Limb (tissue), 2 donors: ENCODE measurements around the gene CITED4.

ENCODE experiments used
- DNase-seq, 2 donors: peaks; one replicate each; pipeline ENCODE4 v3.0.0-alpha.2; 2016; ENCODE audit errors: extremely low spot score in 2 of 2

Gene CITED4

DNA sequence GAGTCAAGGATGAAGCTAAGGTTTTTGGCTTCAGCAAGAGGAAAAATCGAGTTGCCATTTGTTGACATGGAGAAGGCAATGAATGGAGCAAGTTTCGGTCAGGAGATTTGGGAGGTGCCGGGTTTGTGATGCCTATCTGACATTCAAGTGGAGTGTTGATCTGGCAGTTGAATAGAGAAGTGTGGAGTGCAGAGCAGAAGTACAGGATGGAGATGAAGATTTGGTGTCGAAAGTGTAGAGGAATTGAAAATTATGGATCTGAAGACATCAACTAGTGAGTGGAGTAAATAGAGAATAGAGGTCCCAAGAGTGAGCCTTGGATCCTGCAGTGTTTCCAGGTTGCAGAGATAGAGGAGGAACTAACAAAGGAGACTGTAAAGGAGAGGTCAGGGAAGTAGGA lies 25.9 kb downstream of the CITED4 start:
- no peak for DNase-seq

DNA sequence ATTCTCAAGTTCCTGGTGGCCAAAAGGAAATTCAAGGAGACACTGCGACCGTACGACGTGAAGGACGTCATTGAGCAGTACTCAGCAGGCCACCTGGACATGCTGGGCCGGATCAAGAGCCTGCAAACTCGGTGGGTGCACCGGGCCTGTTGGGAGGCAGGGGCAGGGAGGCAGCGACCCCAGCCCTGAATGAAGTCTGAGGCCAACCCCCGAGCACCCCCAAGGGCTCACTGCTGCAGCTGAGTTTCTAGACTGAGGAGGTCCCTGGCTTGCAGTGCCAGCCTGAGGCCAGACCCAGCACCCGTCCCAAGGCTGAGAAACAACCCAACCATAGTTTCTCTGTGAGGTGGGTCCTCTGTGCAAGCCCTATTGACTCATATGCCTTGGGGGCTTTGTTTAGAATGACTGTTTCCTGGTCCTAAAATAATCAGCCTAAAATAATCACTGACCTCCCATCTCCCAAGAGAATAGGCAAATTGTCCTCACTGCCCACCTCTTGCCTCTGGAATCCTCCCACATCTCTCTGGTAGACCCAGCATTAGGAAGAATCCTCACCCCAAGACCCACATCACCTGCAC lies 27.1 kb downstream of the CITED4 start:
- no peak for DNase-seq

DNA sequence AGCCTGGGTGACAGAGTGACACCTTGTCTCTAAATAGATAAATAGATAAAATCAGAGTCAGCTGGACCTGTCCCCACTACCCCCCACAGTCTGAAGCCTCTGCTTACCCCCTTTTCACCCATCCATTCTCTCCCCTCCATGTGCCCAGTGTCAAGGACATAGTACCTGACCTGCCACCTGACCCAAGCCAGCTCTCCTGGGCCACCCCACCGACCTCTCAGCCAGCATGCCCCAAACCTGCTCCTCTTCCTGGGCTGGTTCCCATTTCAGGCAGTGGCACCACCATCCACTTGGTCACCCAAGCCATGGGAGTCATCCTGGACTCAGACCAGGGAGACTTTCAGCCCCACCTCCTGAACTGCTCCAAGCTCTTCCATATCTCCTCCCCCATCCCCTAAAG lies 28.2 kb downstream of the CITED4 start:
- no peak for DNase-seq

- no peak for DNase-seq
These were observed 31.0 kb downstream of the CITED4 start for GRCh38 chr1:40831001-40831732.

DNA sequence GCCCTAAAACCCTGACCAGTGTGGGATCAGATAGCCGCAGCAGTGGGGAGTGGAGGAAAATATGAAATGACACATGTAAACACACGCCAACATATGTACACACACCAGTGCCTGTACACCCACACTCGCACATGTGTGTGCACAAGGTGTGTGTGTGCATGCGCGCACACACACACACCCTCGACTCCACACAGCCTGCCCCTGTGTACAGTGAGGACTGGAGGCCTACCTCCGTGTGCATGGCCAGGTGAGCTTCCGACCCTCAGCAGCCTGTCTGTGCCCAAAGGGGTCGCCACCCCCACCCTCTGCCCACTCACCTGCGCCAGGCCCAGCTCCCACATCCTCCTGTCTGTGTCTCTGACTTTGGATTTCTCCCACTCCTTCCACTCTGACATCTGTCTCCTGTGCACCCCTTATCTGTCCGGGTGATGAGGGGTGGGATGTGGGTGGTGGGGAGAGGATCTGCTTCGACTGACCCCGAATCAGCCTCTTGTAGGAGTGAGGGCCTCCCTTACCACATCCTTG lies 31.7 kb downstream of the CITED4 start:
- no peak for DNase-seq

- no peak for DNase-seq
These were observed 32.4 kb downstream of the CITED4 start for GRCh38 chr1:40829631-40830245.

DNA sequence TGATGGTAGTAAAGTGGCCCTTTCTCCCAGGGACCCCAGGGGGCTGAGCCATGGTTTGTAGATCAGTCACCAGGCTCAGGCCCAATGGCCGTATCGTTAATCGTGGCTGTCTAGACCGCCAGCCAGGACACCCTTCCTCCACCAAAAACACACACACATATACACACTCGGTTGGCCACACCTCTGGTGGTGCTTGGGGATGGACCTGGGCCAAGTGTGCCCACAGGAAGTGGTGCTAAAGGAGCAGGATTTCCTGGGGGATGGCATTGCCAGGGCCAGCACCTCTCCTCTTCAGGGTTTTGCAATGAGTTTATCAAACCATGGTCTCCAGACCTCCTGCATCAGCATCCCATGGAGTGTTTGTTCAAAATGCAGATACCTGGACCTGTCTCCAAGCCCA lies 36.2 kb downstream of the CITED4 start:
- DNase-seq: no peak

DNA sequence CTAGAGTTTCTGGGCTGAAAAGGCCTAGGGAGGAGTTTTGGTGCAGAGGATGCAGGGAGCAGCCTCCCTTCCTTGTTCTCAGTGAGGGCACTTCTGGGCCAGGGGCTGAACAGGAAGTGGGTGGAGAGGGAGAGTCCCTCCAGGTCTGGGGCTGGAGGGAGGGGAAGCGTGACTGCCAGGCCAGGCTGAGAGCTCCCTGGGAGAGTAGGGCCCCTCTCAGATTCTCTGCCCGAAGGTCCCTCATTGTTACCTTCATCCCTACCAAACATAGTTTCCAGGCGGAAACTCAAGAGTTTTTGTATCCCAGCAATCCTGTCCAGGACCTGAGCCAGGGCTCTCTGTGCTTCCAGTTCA lies 36.8 kb downstream of the CITED4 start:
- no peak for DNase-seq

- no peak for DNase-seq
These were observed 37.4 kb downstream of the CITED4 start for GRCh38 chr1:40824591-40825434.

DNA sequence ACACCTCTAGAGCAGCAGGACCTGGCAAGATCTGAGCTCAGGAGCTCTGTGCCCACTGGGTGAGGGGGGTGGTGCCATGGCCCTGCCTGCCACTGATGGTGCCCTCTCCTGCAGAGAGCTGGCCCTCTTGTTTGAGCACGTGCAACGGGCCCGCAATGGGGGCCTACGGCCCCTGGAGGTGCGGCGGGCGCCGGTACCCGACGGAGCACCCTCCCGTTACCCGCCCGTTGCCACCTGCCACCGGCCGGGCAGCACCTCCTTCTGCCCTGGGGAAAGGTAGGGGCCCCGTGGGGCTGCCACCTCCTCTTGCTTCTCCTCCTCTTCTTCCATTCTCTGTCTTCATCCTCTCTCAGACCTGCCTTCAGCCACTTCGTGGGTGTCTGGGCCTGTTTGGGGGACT lies 38.2 kb downstream of the CITED4 start:
- DNase-seq: no peak

DNA sequence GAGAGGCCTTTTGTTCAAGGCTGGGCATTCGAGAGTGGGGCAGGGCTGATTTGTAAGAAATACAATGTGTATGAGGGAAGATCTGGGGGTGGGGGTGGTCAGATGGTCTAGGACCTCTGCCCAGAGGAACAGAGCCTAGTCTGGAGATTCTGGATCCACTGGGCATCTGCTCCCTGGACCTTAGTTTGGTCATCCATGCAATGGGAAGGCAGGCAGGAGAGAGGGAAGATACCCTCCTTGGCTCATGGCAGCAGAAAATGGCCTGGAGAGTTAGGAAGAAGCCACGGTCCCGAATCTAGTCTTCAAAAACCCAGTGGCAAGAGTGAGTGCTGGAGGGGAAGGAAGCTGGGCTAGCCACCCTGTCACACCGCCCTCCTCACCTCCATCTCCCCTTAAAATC lies 38.8 kb downstream of the CITED4 start:
- DNase-seq: no peak

- no peak for DNase-seq
These were observed 39.3 kb downstream of the CITED4 start for GRCh38 chr1:40822890-40823289.

- no peak for DNase-seq
These were observed 41.1 kb downstream of the CITED4 start for GRCh38 chr1:40820911-40821693.

- no peak for DNase-seq
These were observed 41.8 kb downstream of the CITED4 start for GRCh38 chr1:40820251-40820797.

- DNase-seq: no peak
These were observed 43.1 kb downstream of the CITED4 start for GRCh38 chr1:40819101-40819500.

DNA sequence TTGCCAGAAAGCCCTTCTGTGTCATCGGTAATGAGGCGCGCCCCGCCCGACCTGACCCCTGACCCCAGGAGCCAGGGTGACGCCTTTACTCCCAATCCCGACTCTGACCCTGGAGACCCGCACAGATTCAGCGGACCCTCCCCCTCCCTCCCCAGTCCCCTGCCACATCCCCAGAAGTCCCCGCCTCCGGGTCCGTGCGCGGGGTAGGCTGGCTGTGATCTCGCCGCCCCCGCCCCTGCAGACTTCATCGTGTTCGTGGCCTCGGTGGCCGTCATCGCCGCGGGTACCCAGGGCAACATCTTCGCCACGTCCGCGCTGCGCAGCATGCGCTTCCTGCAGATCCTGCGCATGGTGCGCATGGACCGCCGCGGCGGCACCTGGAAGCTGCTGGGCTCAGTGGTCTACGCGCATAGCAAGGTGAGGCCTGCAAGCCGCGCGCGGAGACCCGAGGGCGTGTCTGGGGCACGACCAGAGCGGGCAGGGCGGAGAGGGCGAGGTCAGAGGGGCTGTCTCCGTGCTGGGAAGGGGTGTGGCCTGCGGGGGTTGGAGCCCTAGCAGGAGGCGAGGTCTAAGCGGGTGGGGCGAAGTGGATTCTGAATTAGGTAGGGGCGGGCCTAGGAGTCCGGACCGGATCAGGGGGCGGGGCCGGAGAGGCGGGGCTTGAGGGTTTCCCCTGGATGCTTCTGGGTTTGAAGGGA lies 43.8 kb downstream of the CITED4 start:
- DNase-seq: peak; percentile 24 to 71

GRCh38 chr1:40817791-40818263 lies 44.3 kb downstream of the CITED4 start:
- no peak for DNase-seq

DNA sequence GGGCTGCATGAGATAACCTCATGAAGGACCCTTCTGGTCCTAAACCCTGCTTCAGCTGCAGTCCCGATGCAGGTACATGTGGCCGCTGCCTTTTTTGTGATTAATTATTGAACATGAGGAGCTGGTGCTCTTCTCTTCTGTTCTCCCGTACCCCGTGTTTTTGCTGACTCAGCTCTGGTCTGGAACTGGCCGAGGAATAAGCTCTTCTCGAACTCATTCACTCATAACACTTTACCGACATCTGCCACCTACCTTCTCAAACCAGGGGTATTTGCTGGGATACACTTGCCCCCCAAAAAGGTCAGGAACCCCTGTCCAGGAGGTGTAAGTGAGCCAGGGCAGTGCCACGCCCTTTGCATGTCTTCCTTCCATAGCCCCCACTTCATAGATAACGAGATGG lies 46.7 kb downstream of the CITED4 start:
- no peak for DNase-seq
